Tibial nerve (tissue), 4 donors: ENCODE results near the gene RNF220.

Experiments used
- CTCF ChIP-seq, 5 experiments: fragments of 200-600 bp in 3 of 5; fragments of 450-650 bp in 2 of 5; sonication (generic) in 3 of 5; IDR thresholded peaks; one replicate each; pipeline ENCODE4 v1.5.1; 2016 to 2019; ENCODE audit warnings: antibody characterized with exemption in 5 of 5, mild to moderate bottlenecking in 3 of 5, moderate library complexity in 2 of 5
- EP300 ChIP-seq, 2 donors: sonication (generic); formaldehyde crosslinking; IDR thresholded peaks; one replicate each; pipeline ENCODE4 v1.6.1; 2017; ENCODE audit warnings: antibody characterized with exemption in 2 of 2, mild to moderate bottlenecking in 1 of 2
- POLR2A ChIP-seq, 2 donors: fragments of 450-650 bp; IDR thresholded peaks; one replicate each; pipeline ENCODE4 v1.6.1; 2017; ENCODE audit warnings: antibody characterized with exemption in 2 of 2, mild to moderate bottlenecking in 2 of 2, moderate library complexity in 2 of 2

- TF ChIP-seq POLR2A (IDR thresholded peaks at IDR 0.05) (no peak), CTCF (IDR thresholded peaks at IDR 0.05) (no peak), EP300 (IDR thresholded peaks at IDR 0.05) (no peak)
Observed at GRCh38 chr1:44624268-44624901, 219.3 kb downstream of the RNF220 start.
